GM12875 (cell line): ENCODE data around the gene PER3.

Experiments used
- H3K4me3 ChIP-seq: one replicate; pipeline ENCODE4 v1.5.1; 2011; ENCODE audit warnings: low read depth, low read length, control low read depth
- TF ChIP-seq, protein P1 (sequence below): IDR thresholded peaks from 2 replicates; pipeline ENCODE4 v1.5.1; 2011; ENCODE audit warnings: low read depth, mild to moderate bottlenecking, control low read depth, inconsistent platforms, low read length, moderate library complexity, borderline replicate concordance; ENCODE audit not compliant: insufficient read depth

Gene PER3

DNA sequence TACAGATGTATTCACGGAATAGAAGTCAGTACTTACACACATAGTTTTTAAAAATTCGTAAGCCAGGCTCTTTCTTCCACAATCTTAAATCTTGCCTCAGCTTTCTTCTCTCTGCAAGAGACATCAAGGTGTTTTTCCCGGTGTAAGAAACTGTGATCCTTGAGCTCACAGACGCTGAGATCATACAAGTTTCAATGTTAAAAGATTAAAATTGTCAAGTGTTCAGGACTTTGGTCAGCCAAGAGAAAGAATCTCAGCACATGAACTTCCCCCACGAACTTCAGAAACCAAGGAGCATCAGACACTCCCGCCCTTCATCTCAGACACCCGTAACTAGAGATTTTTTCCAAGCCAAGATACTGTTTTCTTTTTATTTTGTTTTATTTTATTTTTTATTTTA is 62.6 kb downstream of the PER3 start:
- TF ChIP-seq, protein P1, sequence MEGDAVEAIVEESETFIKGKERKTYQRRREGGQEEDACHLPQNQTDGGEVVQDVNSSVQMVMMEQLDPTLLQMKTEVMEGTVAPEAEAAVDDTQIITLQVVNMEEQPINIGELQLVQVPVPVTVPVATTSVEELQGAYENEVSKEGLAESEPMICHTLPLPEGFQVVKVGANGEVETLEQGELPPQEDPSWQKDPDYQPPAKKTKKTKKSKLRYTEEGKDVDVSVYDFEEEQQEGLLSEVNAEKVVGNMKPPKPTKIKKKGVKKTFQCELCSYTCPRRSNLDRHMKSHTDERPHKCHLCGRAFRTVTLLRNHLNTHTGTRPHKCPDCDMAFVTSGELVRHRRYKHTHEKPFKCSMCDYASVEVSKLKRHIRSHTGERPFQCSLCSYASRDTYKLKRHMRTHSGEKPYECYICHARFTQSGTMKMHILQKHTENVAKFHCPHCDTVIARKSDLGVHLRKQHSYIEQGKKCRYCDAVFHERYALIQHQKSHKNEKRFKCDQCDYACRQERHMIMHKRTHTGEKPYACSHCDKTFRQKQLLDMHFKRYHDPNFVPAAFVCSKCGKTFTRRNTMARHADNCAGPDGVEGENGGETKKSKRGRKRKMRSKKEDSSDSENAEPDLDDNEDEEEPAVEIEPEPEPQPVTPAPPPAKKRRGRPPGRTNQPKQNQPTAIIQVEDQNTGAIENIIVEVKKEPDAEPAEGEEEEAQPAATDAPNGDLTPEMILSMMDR, result no peak
- H3K4me3 ChIP-seq, result no peak overlapping the region

DNA sequence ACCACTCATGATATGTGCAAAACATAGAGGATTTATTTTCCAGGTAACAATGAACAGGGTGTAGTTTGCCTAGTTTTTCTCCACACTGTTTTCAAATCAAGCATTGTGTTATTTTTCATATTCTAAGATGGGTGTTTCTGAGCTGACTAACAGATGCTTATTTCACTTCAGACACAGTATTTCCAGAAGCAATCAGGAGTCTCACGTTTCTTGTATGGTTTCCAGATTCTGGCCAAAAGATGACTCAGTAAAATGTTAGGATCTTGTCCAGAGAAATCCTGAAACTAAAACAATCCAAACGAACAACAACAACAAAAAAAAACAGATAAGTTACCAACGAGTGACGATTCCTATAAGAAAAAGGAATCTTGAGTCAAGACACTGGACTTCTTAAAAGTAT is 63.5 kb downstream of the PER3 start:
- TF ChIP-seq, protein P1, result no peak
- H3K4me3 ChIP-seq, result no peak overlapping the region

DNA sequence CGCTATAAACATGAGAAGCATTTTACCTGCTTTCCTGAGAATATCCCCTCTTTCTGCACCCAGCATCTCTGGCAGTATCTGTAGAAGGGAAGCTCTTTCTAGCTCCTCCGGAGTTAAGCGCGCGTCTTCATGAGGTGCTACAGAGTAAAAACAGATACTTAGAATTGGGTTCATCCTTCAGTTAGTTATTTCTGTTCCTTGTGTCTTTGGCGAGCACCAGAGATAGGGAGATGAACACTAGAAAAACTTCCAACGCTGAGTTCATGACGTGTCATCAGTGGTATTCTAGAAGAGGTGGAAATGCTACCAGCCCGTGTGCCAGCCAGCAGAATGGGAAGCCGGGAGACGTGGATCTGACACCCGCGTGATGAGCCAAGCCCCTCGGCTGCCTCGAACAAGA is 66.7 kb downstream of the PER3 start:
- TF ChIP-seq, protein P1, result no peak
- no peak overlapping the region for H3K4me3 ChIP-seq

DNA sequence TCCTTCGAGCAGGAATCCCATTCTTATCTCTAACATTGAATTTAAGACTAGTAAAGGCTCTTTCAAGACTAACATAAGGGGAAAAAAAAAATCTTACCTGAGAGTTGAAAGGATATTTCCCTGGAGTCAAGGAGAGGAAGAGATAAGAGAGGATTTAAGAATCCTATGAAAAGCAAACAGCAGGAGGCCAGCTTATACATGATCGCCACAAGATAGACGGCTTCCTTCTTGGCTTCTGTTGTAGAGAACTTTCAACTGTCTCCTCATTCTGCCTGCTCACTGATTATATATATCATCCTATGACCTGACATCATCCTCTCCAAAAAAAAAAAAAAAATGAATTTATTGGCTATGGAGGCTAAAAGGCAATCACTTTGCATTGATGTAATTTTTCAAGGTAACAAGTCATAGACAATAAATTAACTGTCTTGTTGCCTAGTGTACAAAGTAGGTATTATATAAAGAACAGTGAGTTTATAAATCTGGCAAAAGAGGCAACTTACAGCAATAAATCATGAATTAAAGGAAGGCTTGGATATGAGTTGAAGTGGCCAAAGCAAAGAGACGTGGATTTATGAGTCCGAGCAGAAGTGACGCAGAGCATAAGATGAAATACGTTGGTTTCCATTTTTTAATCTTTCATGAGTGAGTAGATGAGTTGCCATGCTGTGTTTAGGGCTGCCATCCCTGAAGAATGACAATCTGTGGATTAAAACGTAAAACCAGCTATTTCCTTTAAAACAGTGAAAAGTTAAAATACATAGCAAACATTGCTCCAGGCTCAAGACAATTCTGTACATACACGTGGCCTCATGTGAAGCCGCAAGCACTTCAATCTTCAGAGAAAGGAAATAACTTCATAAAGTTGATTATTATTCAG is 69.0 kb downstream of the PER3 start, which contains the start of gene UTS2:
Gene UTS2, minus strand, starts transcription at position 262 of the 880 bp plus-strand sequence. Its CDS starts 62 bp downstream, at position 200.
- H3K4me3 ChIP-seq, result no peak within 1 kb of the TSS
- TF ChIP-seq, protein P1, result no peak

DNA sequence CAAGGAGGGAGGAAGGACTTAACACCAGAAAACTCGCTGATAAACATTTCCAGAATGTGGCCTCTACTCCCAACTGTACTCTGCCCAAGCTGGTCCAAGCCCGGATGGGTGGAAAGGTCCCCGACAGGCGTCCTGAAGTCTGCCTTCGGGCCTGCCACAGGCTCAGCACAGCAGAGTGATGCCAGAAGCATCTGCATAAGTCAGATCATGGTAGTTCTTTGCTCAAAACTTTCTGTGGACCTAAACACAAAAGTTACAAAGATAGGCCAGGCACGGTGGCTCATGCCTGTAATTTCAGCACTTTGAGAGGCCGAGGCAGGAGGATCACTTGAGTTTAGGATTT is 69.6 kb downstream of the PER3 start:
- TF ChIP-seq, protein P1, result no peak
- no peak overlapping the region for H3K4me3 ChIP-seq

DNA sequence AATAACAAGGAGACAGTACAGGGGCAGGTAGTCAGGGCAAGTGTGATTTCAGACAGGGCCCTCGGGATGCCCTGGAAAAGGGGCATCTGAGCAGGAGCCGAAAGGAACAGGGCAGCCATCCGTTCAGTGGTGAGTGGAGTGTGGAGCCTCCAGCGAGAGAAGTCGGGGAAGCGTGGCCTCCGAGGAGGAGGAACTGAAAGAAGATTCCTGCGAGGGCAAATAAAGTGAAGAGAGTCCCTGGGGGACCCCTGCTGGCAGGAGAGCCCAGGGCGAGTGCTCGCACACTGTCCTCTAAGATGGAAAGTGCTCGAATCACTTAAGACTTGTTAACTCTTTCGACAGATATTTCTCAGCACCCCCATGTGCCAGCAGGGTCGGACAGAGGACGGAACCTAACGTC is 72.3 kb downstream of the PER3 start:
- no peak overlapping the region for H3K4me3 ChIP-seq
- TF ChIP-seq, protein P1, result no peak

DNA sequence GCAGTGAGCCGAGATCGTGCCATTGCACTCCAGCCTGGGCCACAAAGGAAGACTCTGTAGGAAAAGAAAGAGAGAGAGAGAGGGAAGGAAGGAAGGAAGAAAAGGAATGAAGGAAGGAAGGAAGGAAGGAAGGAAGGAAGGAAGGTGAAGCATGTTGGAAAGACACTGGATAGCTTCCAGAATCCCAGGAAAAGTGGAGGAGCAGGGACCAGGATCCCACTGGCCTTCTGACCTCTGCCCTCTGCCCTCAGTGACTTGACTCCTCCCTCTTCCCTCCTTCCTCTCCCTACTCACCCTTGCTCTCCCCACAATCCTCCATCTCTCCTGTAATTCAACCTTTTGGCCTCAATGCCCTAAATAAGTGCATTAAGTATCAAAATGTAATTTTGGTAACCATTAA is 72.9 kb downstream of the PER3 start:
- TF ChIP-seq, protein P1, result no peak

More for the DNA sequence above, 72.9 kb downstream of the PER3 start:
- no peak overlapping the region for H3K4me3 ChIP-seq
